LNCAP (cell line): ENCODE measurements around the gene PRKCH.

Source experiments
- CTCF ChIP-seq: fragments of 450-650 bp; IDR thresholded peaks from 2 replicates; pipeline ENCODE4 v1.5.1; 2017; ENCODE audit warnings: mild to moderate bottlenecking

Gene PRKCH

GRCh38 chr14:61586544-61587055, 265.2 kb downstream of the PRKCH start:
- no peak for TF ChIP-seq CTCF

GRCh38 chr14:61587081-61587713, 265.8 kb downstream of the PRKCH start:
- TF ChIP-seq CTCF = no peak

- no peak for TF ChIP-seq CTCF
Observed at GRCh38 chr14:61588419-61588901, 267.1 kb downstream of the PRKCH start.

GRCh38 chr14:61589691-61590581, 268.6 kb downstream of the PRKCH start:
- TF ChIP-seq CTCF = no peak

- no peak for TF ChIP-seq CTCF
Observed at GRCh38 chr14:61591862-61592261, 270.5 kb downstream of the PRKCH start.

- no peak for TF ChIP-seq CTCF
Observed at GRCh38 chr14:61593330-61593729, 272.0 kb downstream of the PRKCH start.

GRCh38 chr14:61596990-61597389, 275.6 kb downstream of the PRKCH start:
- no peak for TF ChIP-seq CTCF
